PC-9 (cell line): ENCODE results near the gene SLC35B2. TPM values are rescaled to one million over a fixed set of nuclear protein-coding genes. Genes with fewer than 3 reads are reported as not detected.

Experiments used
- BruUV-seq: library from RNA; stranded (reverse); fragments of 400-500 nt; replicated peaks from 2 replicates; lab custom pipeline; 2021; lab: Mats Ljungman, UMichigan
- CTCF ChIA-PET: fragments of 300-600 bp; sonication (Branson Sonifier 250); formaldehyde crosslinking; loops from one replicate; lab custom pipeline; 2022; ENCODE audit warnings: antibody characterized with exemption; lab: Charles Lee
- POLR2A ChIA-PET: fragments of 300-600 bp; sonication (Branson Sonifier 250); formaldehyde crosslinking; loops from one replicate; lab custom pipeline; 2022; ENCODE audit warnings: antibody characterized with exemption; ENCODE audit not compliant: unreplicated experiment; lab: Charles Lee
- DNase-seq, 2 experiments: peaks; one replicate each; pipeline versions ENCODE4 v3.0.0 to v3.0.0-alpha.2; 2015 to 2022; ENCODE audit warnings: mixed read lengths in 1 of 2
- H2AFZ ChIP-seq: fragments of 200-600 bp; sonication (generic); 2 replicates; pipeline ENCODE4 v1.8.1; 2017; ENCODE audit warnings: antibody characterized with exemption
- H3F3A ChIP-seq: fragments of 200-600 bp; sonication (generic); 2 replicates; pipeline ENCODE4 v1.8.1; 2017; ENCODE audit warnings: antibody characterized with exemption, mild to moderate bottlenecking, low read depth; ENCODE audit not compliant: insufficient read depth
- H3K27ac ChIP-seq: fragments of 200-600 bp; sonication (generic); 2 replicates; pipeline ENCODE4 v1.6.1; 2016; ENCODE audit warnings: mixed run types
- H3K27me3 ChIP-seq: fragments of 200-600 bp; sonication (generic); 2 replicates; pipeline ENCODE4 v1.6.1; 2016; ENCODE audit warnings: low read depth, mixed run types; ENCODE audit not compliant: insufficient read depth
- H3K36me3 ChIP-seq: fragments of 200-600 bp; sonication (generic); 2 replicates; pipeline ENCODE4 v1.6.1; 2016; ENCODE audit warnings: low read depth, mixed run types
- H3K4me1 ChIP-seq: fragments of 200-600 bp; sonication (generic); replicated peaks from 2 replicates; pipeline ENCODE4 v1.6.1; 2016; ENCODE audit warnings: mixed run types; ENCODE audit not compliant: insufficient read depth
- H3K4me2 ChIP-seq: fragments of 200-600 bp; sonication (generic); 2 replicates; pipeline ENCODE4 v1.6.1; 2017; ENCODE audit warnings: mixed run types
- H3K4me3 ChIP-seq: fragments of 200-600 bp; sonication (generic); 2 replicates; pipeline ENCODE4 v1.6.1; 2016; ENCODE audit warnings: mixed run types
- H3K79me2 ChIP-seq: fragments of 200-600 bp; sonication (generic); 2 replicates; pipeline ENCODE4 v1.6.1; 2017; ENCODE audit warnings: low read depth, mixed run types
- H3K9me2 ChIP-seq: fragments of 200-600 bp; sonication (generic); 2 replicates; pipeline ENCODE4 v1.8.1; 2017; ENCODE audit warnings: mild to moderate bottlenecking; ENCODE audit not compliant: insufficient read depth
- H3K9me3 ChIP-seq: fragments of 200-600 bp; sonication (generic); 2 replicates; pipeline ENCODE4 v1.8.1; 2016; ENCODE audit warnings: low read depth; ENCODE audit not compliant: insufficient read depth
- H4K20me1 ChIP-seq: fragments of 200-600 bp; sonication (generic); 2 replicates; pipeline ENCODE4 v1.8.1; 2017; ENCODE audit not compliant: insufficient read depth
- EZH2 ChIP-seq: fragments of 200-600 bp; sonication (generic); IDR thresholded peaks from 2 replicates; pipeline ENCODE4 v1.8.0; 2017; ENCODE audit warnings: antibody characterized with exemption, low read depth
- intact Hi-C: fragments of 100-400 bp; cut with micrococcal nuclease; formaldehyde crosslinking; loops from one replicate; pipeline ENCODE4 v1.10.0; 2022; ENCODE audit not compliant: unreplicated experiment
- total RNA-seq: library from RNA; stranded (reverse); gene quantifications from 2 replicates; pipeline ENCODE4 v1.2.3, GENCODE V29; 2021
- TF ChIP-seq, protein P1 (sequence below): fragments of 200-600 bp; sonication (generic); conservative IDR thresholded peaks from 2 replicates; pipeline ENCODE4 v1.6.1; 2017; ENCODE audit warnings: mixed run types, antibody characterized with exemption, mild to moderate bottlenecking, moderate library complexity

Gene SLC35B2
- total RNA-seq, 1 experiment from 2014 or later: 59.7 TPM

DNA sequence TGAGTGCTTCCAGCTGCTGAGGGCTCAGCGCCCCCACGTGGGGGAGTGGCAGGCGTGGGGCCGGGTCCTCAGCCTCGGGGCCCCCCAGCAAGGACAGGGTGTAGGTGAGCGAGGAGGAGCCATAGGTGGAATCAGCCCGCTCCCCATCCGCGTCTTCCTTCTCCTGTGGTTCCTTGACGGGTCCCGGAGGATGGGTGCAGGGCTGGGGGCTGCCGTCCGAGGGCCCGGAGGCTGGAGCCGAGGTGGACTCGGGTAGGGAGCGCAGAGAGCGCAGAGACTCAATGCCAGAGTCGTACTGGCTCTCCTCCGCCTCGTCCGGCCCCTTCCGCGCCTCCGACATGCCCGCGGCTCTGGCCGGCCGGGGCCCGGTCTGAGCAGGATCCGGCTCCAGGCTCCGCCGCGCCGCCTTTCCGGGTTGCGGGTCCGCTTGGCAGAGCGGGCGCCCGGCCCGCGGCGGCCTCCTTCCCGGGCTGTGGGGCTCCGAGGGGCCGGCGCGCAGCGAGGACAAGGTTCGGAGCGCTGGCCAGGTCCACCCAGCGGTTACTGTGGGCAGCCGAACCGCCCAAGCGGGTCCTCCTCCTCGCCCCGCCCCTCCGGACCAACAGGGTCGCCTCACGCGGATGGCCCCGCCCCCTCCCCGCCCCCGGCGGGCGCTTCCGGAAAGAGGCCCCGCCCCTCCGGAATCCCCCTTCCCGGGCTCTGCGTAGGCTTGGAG lies 7.8 kb upstream of the SLC35B2 start, which contains the start of gene NFKBIE:
TSS of gene NFKBIE (minus strand) at position 545 of the 715 bp plus-strand sequence. CDS start at position 340, 205 bp downstream.
- TSS peak; percentile 61 for BruUV-seq
- H3K4me1 ChIP-seq: peaks cover 21% of the 10 kb centered on the region
- TF ChIP-seq, protein P1, sequence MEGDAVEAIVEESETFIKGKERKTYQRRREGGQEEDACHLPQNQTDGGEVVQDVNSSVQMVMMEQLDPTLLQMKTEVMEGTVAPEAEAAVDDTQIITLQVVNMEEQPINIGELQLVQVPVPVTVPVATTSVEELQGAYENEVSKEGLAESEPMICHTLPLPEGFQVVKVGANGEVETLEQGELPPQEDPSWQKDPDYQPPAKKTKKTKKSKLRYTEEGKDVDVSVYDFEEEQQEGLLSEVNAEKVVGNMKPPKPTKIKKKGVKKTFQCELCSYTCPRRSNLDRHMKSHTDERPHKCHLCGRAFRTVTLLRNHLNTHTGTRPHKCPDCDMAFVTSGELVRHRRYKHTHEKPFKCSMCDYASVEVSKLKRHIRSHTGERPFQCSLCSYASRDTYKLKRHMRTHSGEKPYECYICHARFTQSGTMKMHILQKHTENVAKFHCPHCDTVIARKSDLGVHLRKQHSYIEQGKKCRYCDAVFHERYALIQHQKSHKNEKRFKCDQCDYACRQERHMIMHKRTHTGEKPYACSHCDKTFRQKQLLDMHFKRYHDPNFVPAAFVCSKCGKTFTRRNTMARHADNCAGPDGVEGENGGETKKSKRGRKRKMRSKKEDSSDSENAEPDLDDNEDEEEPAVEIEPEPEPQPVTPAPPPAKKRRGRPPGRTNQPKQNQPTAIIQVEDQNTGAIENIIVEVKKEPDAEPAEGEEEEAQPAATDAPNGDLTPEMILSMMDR: peak; percentile 39; the same call in 1 of the 2 replicates
- no peak for TF ChIP-seq EZH2
- peak within 1 kb of the TSS; percentile 89 for H3K4me3 ChIP-seq
- CTCF ChIA-PET: interaction anchor here (0.7 kb wide), 1 partner anchor 1383 kb away, joined by 3 read pairs; no protein-coding TSS in a partner anchor
- no peaks in the 10 kb centered on the region for H3K9me3 ChIP-seq
- intact Hi-C loops: loop anchor here (1.0 to 5.0 kb wide), 3 partner anchors 122 to 192 kb away; partner anchors contain the start of gene CDC5L
- peaks cover 18% of the 10 kb centered on the region; the same call in 1 of the 2 replicates for H3F3A ChIP-seq
- no peaks in the 10 kb centered on the region for H3K9me2 ChIP-seq
- POLR2A ChIA-PET: interaction anchor here (0.6 to 0.9 kb wide), 3 partner anchors 10 to 36 kb away, joined by 3 to 11 read pairs (median 4); no protein-coding TSS in a partner anchor
- no peaks in the 10 kb centered on the region; the same call in 1 of the 2 replicates for H3K27me3 ChIP-seq
- H3K79me2 ChIP-seq: peaks cover 26% of the 10 kb centered on the region
- no peak within 1 kb of the TSS for H3K27ac ChIP-seq
- H2AFZ ChIP-seq: peak within 1 kb of the TSS; percentile 91
- DNase-seq: peak; percentile 63 to 90
- no peaks in the 10 kb centered on the region for H3K36me3 ChIP-seq
- H4K20me1 ChIP-seq: no peaks in the 10 kb centered on the region; the same call in 1 of the 2 replicates
- peak within 1 kb of the TSS; percentile 100 for H3K4me2 ChIP-seq

DNA sequence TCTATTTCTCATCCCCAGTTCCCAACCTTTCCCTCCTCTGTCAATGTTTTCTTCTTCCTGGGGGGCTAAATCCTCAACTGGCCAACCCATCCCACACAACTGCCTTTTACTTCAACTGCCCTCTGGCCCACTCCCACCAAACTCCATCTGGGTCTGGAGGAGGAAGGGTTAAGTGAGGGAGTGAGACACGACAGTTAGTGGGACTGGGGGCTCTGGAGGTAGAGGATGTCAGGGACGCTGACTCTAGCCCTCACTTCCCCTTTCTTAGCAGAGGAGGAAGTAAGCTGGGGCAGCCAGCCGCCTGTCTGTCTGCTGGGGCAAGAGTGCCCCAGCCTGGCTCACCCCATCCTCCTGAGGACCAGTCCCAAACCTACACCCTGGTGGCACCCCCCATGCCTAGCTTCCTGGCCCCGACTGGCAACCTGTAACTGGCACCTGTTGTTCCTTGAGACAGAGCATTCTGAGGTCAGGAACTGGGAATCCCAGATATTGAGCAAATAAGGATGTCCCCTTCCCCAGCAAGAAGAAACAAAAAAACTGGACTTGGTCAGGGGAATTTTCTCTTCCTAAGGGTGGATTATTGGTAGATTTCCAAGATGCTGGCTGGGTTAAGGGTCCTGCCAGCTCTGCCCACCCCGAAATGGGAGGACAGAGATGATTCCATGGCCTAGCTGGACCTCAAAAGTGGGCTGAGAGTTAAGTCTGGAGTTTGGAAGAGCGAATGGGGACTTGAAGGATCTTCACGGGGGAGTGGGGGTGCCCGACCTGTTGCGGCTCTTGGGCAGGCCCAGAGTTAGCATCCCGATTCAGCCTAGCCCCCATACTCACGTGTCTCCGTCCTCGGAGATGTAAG lies 7.1 kb upstream of the SLC35B2 start:
- Histone ChIP-seq H3K79me2 (peaks cover 26% of the 10 kb centered on the region), H3K4me1 (peaks cover 21% of the 10 kb centered on the region), H3F3A (peaks cover 11% of the 10 kb centered on the region; the same call in 1 of the 2 replicates), H3K9me3 (no peaks in the 10 kb centered on the region), H3K36me3 (no peaks in the 10 kb centered on the region), H4K20me1 (no peaks in the 10 kb centered on the region; the same call in 1 of the 2 replicates), H3K9me2 (no peaks in the 10 kb centered on the region), H3K4me3 (peak overlapping the region; percentile 89), H3K27ac (no peak overlapping the region), H2AFZ (peak overlapping the region; percentile 91), H3K27me3 (no peaks in the 10 kb centered on the region; the same call in 1 of the 2 replicates), H3K4me2 (peak overlapping the region; percentile 100)
- TF ChIP-seq, protein P1: no peak
- no peak for TF ChIP-seq EZH2
- POLR2A ChIA-PET: interaction anchor here (0.6 to 0.9 kb wide), 4 partner anchors 9 to 48 kb away, joined by 3 to 11 read pairs (median 4); no protein-coding TSS in a partner anchor
- intact Hi-C loops: loop anchor here (1.0 to 5.0 kb wide), 3 partner anchors 123 to 193 kb away; partner anchors contain the start of gene CDC5L
- DNase-seq: no peak
- CTCF ChIA-PET: interaction anchor here (0.7 kb wide), 1 partner anchor 1382 kb away, joined by 3 read pairs; no protein-coding TSS in a partner anchor
- BruUV-seq: no TSS peak
